Neural crest cell (in vitro differentiated cells): ENCODE results near the gene TUT4. TPM values are rescaled to one million over a fixed set of nuclear protein-coding genes. Genes with fewer than 3 reads are reported as not detected.

Source experiments
- DNase-seq: peaks from one replicate; pipeline ENCODE4 v3.0.0; 2021; ENCODE audit warnings: low read depth, mixed read lengths, low spot score
- H3K27ac Mint-ChIP-seq: one replicate; pipeline ENCODE4 v1.8.0; 2021; ENCODE audit warnings: mild to moderate bottlenecking, mixed read lengths; ENCODE audit not compliant: unreplicated experiment
- H3K27me3 Mint-ChIP-seq: 2 replicates; pipeline ENCODE4 v1.8.0; 2021; ENCODE audit warnings: low read depth, mild to moderate bottlenecking, mixed read lengths
- H3K36me3 Mint-ChIP-seq: 2 replicates; pipeline ENCODE4 v1.8.0; 2021; ENCODE audit warnings: low read depth, mild to moderate bottlenecking, mixed read lengths
- H3K4me1 Mint-ChIP-seq: 2 replicates; pipeline ENCODE4 v1.8.0; 2021; ENCODE audit warnings: mixed read lengths
- H3K4me3 Mint-ChIP-seq: one replicate; pipeline ENCODE4 v1.8.0; 2021; ENCODE audit warnings: mild to moderate bottlenecking, mixed read lengths
- H3K9me3 Mint-ChIP-seq: 2 replicates; pipeline ENCODE4 v1.8.0; 2021; ENCODE audit warnings: mixed read lengths
- total RNA-seq: library from RNA; stranded (reverse); gene quantifications from 2 replicates; pipeline ENCODE4 v1.2.1, GENCODE V29; 2021
- TF ChIP-seq, protein P1 (sequence below): fragments of 200-600 bp; sonication (generic); conservative IDR thresholded peaks from 2 replicates; pipeline ENCODE4 v1.5.0; 2021; ENCODE audit warnings: antibody characterized with exemption, mild to moderate bottlenecking

TUT4 gene
- total RNA-seq, 1 donor from 2014 or later, result 88.0 TPM

- no peak for DNase-seq
- H3K27me3 Mint-ChIP-seq, result no peaks in the 10 kb centered on the region
- H3K9me3 Mint-ChIP-seq, result peaks cover 2% of the 10 kb centered on the region
- TF ChIP-seq, protein P1, sequence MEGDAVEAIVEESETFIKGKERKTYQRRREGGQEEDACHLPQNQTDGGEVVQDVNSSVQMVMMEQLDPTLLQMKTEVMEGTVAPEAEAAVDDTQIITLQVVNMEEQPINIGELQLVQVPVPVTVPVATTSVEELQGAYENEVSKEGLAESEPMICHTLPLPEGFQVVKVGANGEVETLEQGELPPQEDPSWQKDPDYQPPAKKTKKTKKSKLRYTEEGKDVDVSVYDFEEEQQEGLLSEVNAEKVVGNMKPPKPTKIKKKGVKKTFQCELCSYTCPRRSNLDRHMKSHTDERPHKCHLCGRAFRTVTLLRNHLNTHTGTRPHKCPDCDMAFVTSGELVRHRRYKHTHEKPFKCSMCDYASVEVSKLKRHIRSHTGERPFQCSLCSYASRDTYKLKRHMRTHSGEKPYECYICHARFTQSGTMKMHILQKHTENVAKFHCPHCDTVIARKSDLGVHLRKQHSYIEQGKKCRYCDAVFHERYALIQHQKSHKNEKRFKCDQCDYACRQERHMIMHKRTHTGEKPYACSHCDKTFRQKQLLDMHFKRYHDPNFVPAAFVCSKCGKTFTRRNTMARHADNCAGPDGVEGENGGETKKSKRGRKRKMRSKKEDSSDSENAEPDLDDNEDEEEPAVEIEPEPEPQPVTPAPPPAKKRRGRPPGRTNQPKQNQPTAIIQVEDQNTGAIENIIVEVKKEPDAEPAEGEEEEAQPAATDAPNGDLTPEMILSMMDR, result no peak
- H3K4me1 Mint-ChIP-seq, result peaks cover 5% of the 10 kb centered on the region
- H3K4me3 Mint-ChIP-seq, result no peak overlapping the region
- no peak overlapping the region for H3K27ac Mint-ChIP-seq
- no peaks in the 10 kb centered on the region for H3K36me3 Mint-ChIP-seq
Observed at GRCh38 chr1:52559875-52560274, 7.0 kb upstream of the TUT4 start.

DNA sequence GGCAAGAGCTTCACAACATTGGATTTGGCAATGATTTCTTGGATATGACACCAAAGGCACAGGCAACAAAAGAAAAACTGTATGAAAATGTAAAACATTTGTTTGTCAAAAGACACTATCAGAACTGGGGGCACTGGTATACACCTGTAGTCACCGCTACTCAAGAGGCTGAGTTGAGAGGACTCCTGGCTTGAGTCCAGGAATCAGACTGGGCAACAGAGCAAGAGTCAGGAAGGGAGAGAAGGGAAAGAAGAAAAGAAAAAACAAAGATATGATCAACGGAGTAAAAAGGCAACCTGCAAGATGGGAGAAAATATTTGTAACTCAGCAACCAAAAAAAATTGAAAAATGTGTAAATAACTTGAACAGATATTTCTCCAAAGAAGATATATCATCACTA lies 6.0 kb upstream of the TUT4 start:
- no peak overlapping the region for H3K27ac Mint-ChIP-seq
- H3K9me3 Mint-ChIP-seq, result peaks cover 2% of the 10 kb centered on the region
- H3K36me3 Mint-ChIP-seq, result no peaks in the 10 kb centered on the region
- peaks cover 15% of the 10 kb centered on the region for H3K4me1 Mint-ChIP-seq
- DNase-seq, result no peak
- H3K4me3 Mint-ChIP-seq, result no peak overlapping the region
- TF ChIP-seq, protein P1, result no peak
- no peaks in the 10 kb centered on the region for H3K27me3 Mint-ChIP-seq

DNA sequence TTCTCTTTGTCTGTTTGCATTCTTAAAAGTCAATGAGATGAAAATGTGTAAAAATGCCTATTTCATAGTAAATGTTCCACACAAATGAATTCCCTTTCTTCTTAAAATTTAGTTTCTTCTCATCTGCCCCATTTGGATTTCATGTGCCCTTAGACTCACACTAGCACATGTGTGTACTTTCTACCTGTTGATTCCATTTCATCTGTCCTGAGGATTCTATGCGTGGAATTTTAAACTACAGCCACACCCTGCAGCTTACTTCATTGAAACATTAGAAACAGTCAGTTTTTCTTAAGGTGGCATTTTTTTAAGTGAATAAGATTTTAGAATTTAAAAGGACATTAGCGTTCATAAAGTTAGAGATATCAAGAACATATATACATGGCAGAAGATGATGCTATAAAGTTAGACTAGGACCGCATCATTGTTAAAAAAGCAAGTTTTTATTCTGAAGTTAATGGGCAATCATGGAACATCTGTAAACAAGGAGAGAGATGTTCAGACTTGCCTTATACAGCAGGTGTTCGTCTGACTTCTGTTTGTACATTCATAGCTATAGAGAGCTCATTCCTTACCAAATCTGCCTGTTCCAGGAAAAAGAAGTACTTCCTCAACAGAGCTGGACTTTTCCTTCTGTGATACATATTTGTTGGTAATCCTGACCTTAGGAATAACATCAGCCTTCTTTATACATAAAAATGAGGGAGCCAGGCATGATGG lies 3.9 kb upstream of the TUT4 start:
- Mint-ChIP-seq H3K27me3 (no peaks in the 10 kb centered on the region), H3K4me1 (peaks cover 17% of the 10 kb centered on the region), H3K4me3 (peak overlapping the region; percentile 24), H3K27ac (no peak overlapping the region), H3K36me3 (no peaks in the 10 kb centered on the region), H3K9me3 (peaks cover 2% of the 10 kb centered on the region)
- no peak for DNase-seq
- TF ChIP-seq, protein P1, result no peak

- Mint-ChIP-seq H3K27ac (no peak overlapping the region), H3K4me3 (peak overlapping the region; percentile 88), H3K27me3 (no peaks in the 10 kb centered on the region), H3K4me1 (peaks cover 22% of the 10 kb centered on the region), H3K9me3 (no peaks in the 10 kb centered on the region), H3K36me3 (no peaks in the 10 kb centered on the region)
- TF ChIP-seq, protein P1, result no peak
- DNase-seq, result no peak
Observed at GRCh38 chr1:52554756-52555155, 1.9 kb upstream of the TUT4 start.

DNA sequence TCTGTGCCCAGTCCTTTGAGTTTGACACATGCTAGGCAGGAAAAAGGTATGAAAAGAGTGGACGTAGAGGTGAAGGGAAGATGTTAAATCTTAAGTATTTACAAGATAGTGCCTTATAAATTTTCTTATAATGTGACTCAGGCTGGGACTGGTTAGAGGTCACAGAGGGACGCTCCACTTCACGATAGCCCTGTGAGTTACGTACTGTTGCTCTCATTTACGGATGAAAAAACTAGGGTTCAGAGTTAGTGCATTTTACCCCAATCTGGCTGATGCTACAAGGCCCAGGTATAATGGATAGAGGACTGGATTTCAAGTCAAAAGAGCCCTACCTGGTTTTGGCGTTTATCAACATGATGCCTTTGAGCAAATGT lies 1.4 kb upstream of the TUT4 start:
- TF ChIP-seq, protein P1, result no peak
- Mint-ChIP-seq H3K4me1 (peaks cover 25% of the 10 kb centered on the region), H3K27me3 (no peaks in the 10 kb centered on the region), H3K27ac (peak overlapping the region; percentile 97), H3K9me3 (no peaks in the 10 kb centered on the region), H3K36me3 (no peaks in the 10 kb centered on the region), H3K4me3 (peak overlapping the region; percentile 88)
- no peak for DNase-seq
